ENCODE results near the gene ICE1.

Gene ICE1

GRCh38 chr5:5453131-5453530 is 30.7 kb downstream of the ICE1 start:
- ChIA-PET CTCF (interaction anchor here (1.4 kb wide), 1 partner anchor 10 kb away, joined by 3 read pairs; no protein-coding TSS in a partner anchor), POLR2A (interaction anchor here (0.9 kb wide), 1 partner anchor 31 kb away, joined by 3 read pairs; the partner anchor contains the start of gene ICE1)
- H3K4me3 ChIP-seq (ENCODE audit: low read depth, low read length) = no peak overlapping the region
- TF ChIP-seq CTCF (IDR thresholded peaks at IDR 0.05; ENCODE audit: insufficient read depth, low read length, missing control alignments) = no peak
- no peak for DNase-seq (ENCODE audit: low read depth, low spot score)

- no peak for TF ChIP-seq CTCF (IDR thresholded peaks at IDR 0.05; ENCODE audit: insufficient read depth, low read length, missing control alignments)
- H3K4me3 ChIP-seq (ENCODE audit: low read depth, low read length) = no peak overlapping the region
- ChIA-PET POLR2A (no interaction called here), CTCF (no interaction called here)
- no peak for DNase-seq (ENCODE audit: low read depth, low spot score)
Observed at GRCh38 chr5:5454391-5454790, 31.9 kb downstream of the ICE1 start.

- DNase-seq (ENCODE audit: low read depth, low spot score) = no peak
- ChIA-PET CTCF (no interaction called here), POLR2A (no interaction called here)
- no peak overlapping the region for H3K4me3 ChIP-seq (ENCODE audit: low read depth, low read length)
- no peak for TF ChIP-seq CTCF (IDR thresholded peaks at IDR 0.05; ENCODE audit: insufficient read depth, low read length, missing control alignments)
Observed at GRCh38 chr5:5456858-5457257, 34.4 kb downstream of the ICE1 start.

- no peak for TF ChIP-seq CTCF (IDR thresholded peaks at IDR 0.05; ENCODE audit: insufficient read depth, low read length, missing control alignments)
- ChIA-PET POLR2A (no interaction called here), CTCF (no interaction called here)
- H3K4me3 ChIP-seq (ENCODE audit: low read depth, low read length) = no peak overlapping the region
- no peak for DNase-seq (ENCODE audit: low read depth, low spot score)
Observed at GRCh38 chr5:5460311-5460710, 37.8 kb downstream of the ICE1 start.

GRCh38 chr5:5461012-5461411 is 38.5 kb downstream of the ICE1 start:
- ChIA-PET CTCF (interaction anchor here (0.7 to 1.2 kb wide), 2 partner anchors 337 to 1284 kb away, joined by 3 read pairs; no protein-coding TSS in a partner anchor), POLR2A (no interaction called here)
- no peak for DNase-seq (ENCODE audit: low read depth, low spot score)
- H3K4me3 ChIP-seq (ENCODE audit: low read depth, low read length) = no peak overlapping the region
- no peak for TF ChIP-seq CTCF (IDR thresholded peaks at IDR 0.05; ENCODE audit: insufficient read depth, low read length, missing control alignments)

- TF ChIP-seq CTCF (IDR thresholded peaks at IDR 0.05; ENCODE audit: insufficient read depth, low read length, missing control alignments) = no peak
- H3K4me3 ChIP-seq (ENCODE audit: low read depth, low read length) = no peak overlapping the region
- CTCF ChIA-PET = no interaction called here
- no peak for DNase-seq (ENCODE audit: low read depth, low spot score)
- POLR2A ChIA-PET = no interaction called here
Observed at GRCh38 chr5:5464036-5464715, 41.7 kb downstream of the ICE1 start.

Data from AG04449 (cell line).